IMR-90 (cell line): ENCODE results near the gene PPFIA1. TPM values are rescaled to one million over a fixed set of nuclear protein-coding genes. Genes with fewer than 3 reads are reported as not detected.
"Not testable (repeated sequence)": the region's sequence is repeated elsewhere in the genome, so short reads cannot be mapped to it uniquely, and the experiment has no call there.

Source experiments
- ATAC-seq: fragments of 200-7000 bp; cut with Tn5 transposase; 2 replicates; pipeline ENCODE4 v1.9.1; 2020; ENCODE audit warnings: low read depth, mild to moderate bottlenecking, moderate library complexity
- BruUV-seq: library from RNA; stranded (reverse); fragments of 400-500 nt; replicated peaks from 2 replicates; lab custom pipeline; 2021; lab: Mats Ljungman, UMichigan
- CTCF ChIA-PET: fragments of 300-600 bp; formaldehyde crosslinking; extraction: SDS; loops from one replicate; lab custom pipeline; 2021; ENCODE audit warnings: antibody characterized with exemption; lab: Yijun Ruan, JAX
- POLR2A ChIA-PET: fragments of 300-600 bp; sonication (Branson Sonifier 250); formaldehyde crosslinking; loops from one replicate; lab custom pipeline; 2022; ENCODE audit warnings: antibody characterized with exemption; ENCODE audit not compliant: unreplicated experiment; lab: Charles Lee
- DNase-seq: peaks from one replicate; pipeline ENCODE4 v3.0.0; 2013
- H2AFZ ChIP-seq: replicated peaks from 2 replicates; pipeline ENCODE3; 2013; ENCODE audit warnings: low read length, mild to moderate bottlenecking; ENCODE audit not compliant: poor library complexity
- H2AK5ac ChIP-seq: 2 replicates; pipeline ENCODE4 v1.6.1; 2013; ENCODE audit warnings: low read depth, low read length, inconsistent platforms
- H2AK9ac ChIP-seq: replicated peaks from 2 replicates; pipeline ENCODE3; 2013; ENCODE audit warnings: mild to moderate bottlenecking, low read depth, low read length, moderate library complexity; ENCODE audit not compliant: poor library complexity
- H2BK120ac ChIP-seq: 2 replicates; pipeline ENCODE4 v1.6.1; 2013; ENCODE audit warnings: low read depth, low read length, inconsistent platforms
- H2BK15ac ChIP-seq: 3 replicates; pipeline ENCODE4 v1.6.1; 2013; ENCODE audit warnings: low read depth, low read length, inconsistent platforms
- H2BK20ac ChIP-seq: 2 replicates; pipeline ENCODE4 v1.6.1; 2013; ENCODE audit warnings: low read depth, mild to moderate bottlenecking, inconsistent platforms, low read length, moderate library complexity
- H2BK5ac ChIP-seq: 2 replicates; pipeline ENCODE4 v1.6.1; 2013; ENCODE audit warnings: mild to moderate bottlenecking, low read depth, low read length, inconsistent platforms; ENCODE audit not compliant: poor library complexity, severe bottlenecking
- H3K14ac ChIP-seq: replicated peaks from 2 replicates; pipeline ENCODE4 v1.6.1; 2013; ENCODE audit warnings: low read depth, low read length, inconsistent platforms
- H3K18ac ChIP-seq: 2 replicates; pipeline ENCODE4 v1.6.1; 2013; ENCODE audit warnings: low read depth, low read length, control low read depth
- H3K23ac ChIP-seq: 2 replicates; pipeline ENCODE4 v1.6.1; 2013; ENCODE audit warnings: low read depth, low read length, inconsistent platforms
- H3K27ac ChIP-seq: 2 replicates; pipeline ENCODE4 v1.5.1; 2013; ENCODE audit warnings: mild to moderate bottlenecking, control low read depth, low read length; ENCODE audit not compliant: insufficient read depth
- H3K27me3 ChIP-seq: 2 replicates; pipeline ENCODE4 v1.6.1; 2013; ENCODE audit warnings: low read length; ENCODE audit not compliant: control insufficient read depth, insufficient read depth
- H3K36me3 ChIP-seq: 2 replicates; pipeline ENCODE4 v1.6.1; 2013; ENCODE audit warnings: low read length, mixed read lengths; ENCODE audit not compliant: control insufficient read depth, insufficient read depth
- H3K4ac ChIP-seq: 2 replicates; pipeline ENCODE4 v1.6.1; 2013; ENCODE audit warnings: low read depth, low read length, inconsistent platforms
- H3K4me1 ChIP-seq: 2 replicates; pipeline ENCODE4 v1.6.1; 2013; ENCODE audit warnings: low read length, mixed read lengths; ENCODE audit not compliant: control insufficient read depth, insufficient read depth
- H3K4me2 ChIP-seq: 2 replicates; pipeline ENCODE4 v1.6.1; 2013; ENCODE audit warnings: low read depth, mild to moderate bottlenecking, control low read depth, low read length, moderate library complexity
- H3K4me3 ChIP-seq: 2 replicates; pipeline ENCODE4 v1.5.1; 2013; ENCODE audit warnings: low read depth, mild to moderate bottlenecking, control low read depth, low read length, moderate library complexity; ENCODE audit not compliant: insufficient read depth
- H3K56ac ChIP-seq: 2 replicates; pipeline ENCODE4 v1.6.1; 2013; ENCODE audit warnings: low read length, inconsistent platforms; ENCODE audit not compliant: insufficient read depth; ENCODE audit errors: extremely low read depth
- H3K79me1 ChIP-seq, 2 experiments: 2 replicates each; pipeline ENCODE4 v1.6.1; 2013; ENCODE audit warnings: low read length in 2 of 2, inconsistent platforms in 1 of 2, low read depth in 1 of 2
- H3K9ac ChIP-seq: 2 replicates; pipeline ENCODE4 v1.6.1; 2013; ENCODE audit warnings: low read depth, low read length, control low read depth
- H3K9me1 ChIP-seq: 2 replicates; pipeline ENCODE4 v1.6.1; 2013; ENCODE audit warnings: low read length, inconsistent platforms; ENCODE audit not compliant: insufficient read depth
- H3K9me3 ChIP-seq: 2 replicates; pipeline ENCODE4 v1.6.1; 2013; ENCODE audit warnings: low read length; ENCODE audit not compliant: control insufficient read depth, insufficient read depth
- H4K20me1 ChIP-seq: 2 replicates; pipeline ENCODE4 v1.6.1; 2013; ENCODE audit warnings: low read length, inconsistent platforms; ENCODE audit not compliant: insufficient read depth
- H4K5ac ChIP-seq: 2 replicates; pipeline ENCODE4 v1.6.1; 2013; ENCODE audit warnings: mild to moderate bottlenecking, low read depth, low read length, control low read depth
- H4K8ac ChIP-seq, 2 experiments: 2 replicates each; pipeline ENCODE4 v1.6.1; 2013; ENCODE audit warnings: low read depth in 2 of 2, low read length in 2 of 2, control low read depth in 1 of 2, inconsistent platforms in 1 of 2
- H4K91ac ChIP-seq: 2 replicates; pipeline ENCODE4 v1.6.1; 2013; ENCODE audit warnings: low read depth, low read length, inconsistent platforms; ENCODE audit not compliant: insufficient read depth
- CEBPB ChIP-seq: IDR thresholded peaks from 2 replicates; pipeline ENCODE4 v1.6.1; 2012; ENCODE audit warnings: low read depth, low read length, improper control_type of control experiment
- FOS ChIP-seq: fragments of 150-350 bp; IDR thresholded peaks from 2 replicates; pipeline ENCODE4 v1.6.1; 2016; ENCODE audit warnings: low read depth, low read length
- MAFK ChIP-seq: IDR thresholded peaks from 2 replicates; pipeline ENCODE4 v1.6.1; 2012; ENCODE audit warnings: low read depth, low read length, improper control_type of control experiment
- MAZ ChIP-seq: IDR thresholded peaks from 2 replicates; pipeline ENCODE4 v1.6.1; 2012; ENCODE audit warnings: low read depth, mild to moderate bottlenecking, low read length, improper control_type of control experiment, moderate library complexity, borderline replicate concordance
- MXI1 ChIP-seq: IDR thresholded peaks from 2 replicates; pipeline ENCODE4 v1.6.1; 2012; ENCODE audit warnings: low read depth, mild to moderate bottlenecking, low read length, moderate library complexity, borderline replicate concordance
- NFE2L2 ChIP-seq: fragments of 150-350 bp; IDR thresholded peaks from 2 replicates; pipeline ENCODE4 v1.6.1; 2016; ENCODE audit warnings: low read depth, mild to moderate bottlenecking, low read length
- SMC3 ChIP-seq: fragments of 150-350 bp; IDR thresholded peaks from 2 replicates; pipeline ENCODE4 v1.6.1; 2016; ENCODE audit warnings: low read depth, mild to moderate bottlenecking, antibody characterized with exemption, low read length, moderate library complexity
- WGBS, 2 experiments: methylation state at CpG; one replicate each; pipeline versions ENCODE4 v1.1.5 to v1.1.7; 2013; ENCODE audit warnings: missing lambda C conversion rate in 2 of 2; ENCODE audit not compliant: insufficient read length in 1 of 2; ENCODE audit errors: extremely low coverage in 2 of 2; 5-methylcytosine and 5-hydroxymethylcytosine counted together
- dilution Hi-C: fragments of 300-500 bp; cut with HindIII; formaldehyde crosslinking; loops from one replicate; pipeline ENCODE4 v1.14.3; 2018; ENCODE audit warnings: low sequenced_read_pairs; ENCODE audit not compliant: unreplicated experiment
- in situ Hi-C: fragments of 300-500 bp; cut with MboI; formaldehyde crosslinking; loops from 3 replicates; pipeline ENCODE4 v1.14.3; 2019; ENCODE audit warnings: low sequenced_read_pairs, inconsistent platforms, mixed read lengths
- intact Hi-C: fragments of 100-400 bp; cut with micrococcal nuclease; formaldehyde crosslinking; loops from 2 replicates; pipeline ENCODE4 v1.10.0; 2022
- polyA plus RNA-seq, 3 experiments: library from polyadenylated mRNA; depleted of rRNA; stranded (reverse); fragments of >200 nt; gene quantifications; 2 replicates each; pipeline ENCODE4 v1.2.3, GENCODE V29; 2012; ENCODE audit warnings: low replicate concordance in 1 of 3
- total RNA-seq: library from RNA; depleted of rRNA; stranded (reverse); fragments of >200 nt; gene quantifications from 2 replicates; pipeline ENCODE4 v1.2.3, GENCODE V29; 2012
- TF ChIP-seq, protein P1 (sequence below): fragments of 150-350 bp; IDR thresholded peaks from 2 replicates; pipeline ENCODE4 v1.6.1; 2017; ENCODE audit warnings: mild to moderate bottlenecking, antibody characterized with exemption, low read length, low read depth

Gene PPFIA1
- total and polyA plus RNA-seq, 2 of the 4 experiments (the other 2 are of a cell fraction): 25.6 to 37.2 TPM

DNA sequence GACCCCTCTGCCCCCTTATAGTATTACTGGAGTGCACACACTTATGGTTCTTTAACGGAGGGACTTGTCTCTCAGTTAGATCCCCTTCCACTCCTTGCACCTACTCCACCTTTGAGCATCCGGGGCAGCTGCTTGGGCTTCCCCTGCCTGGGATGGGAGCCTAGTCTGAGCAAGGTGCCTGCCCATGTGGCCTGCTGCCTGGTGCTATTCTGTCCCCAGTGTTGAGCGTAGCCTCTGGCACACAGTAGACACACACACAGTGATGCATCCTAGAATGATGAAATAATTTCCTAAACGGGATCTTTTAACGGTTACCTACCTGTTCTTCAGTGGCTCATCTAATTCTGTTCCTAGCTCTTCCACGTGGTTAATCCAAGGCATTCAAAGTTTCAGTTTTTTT lies 22.4 kb downstream of the PPFIA1 start:
- in situ Hi-C loops (no loop called here), dilution Hi-C loops (no loop called here), intact Hi-C loops (no loop called here)
- no peak overlapping the region for H4K5ac ChIP-seq
- H3K27ac ChIP-seq: no peak overlapping the region
- no peak overlapping the region for H2BK15ac ChIP-seq
- no peak overlapping the region for H3K18ac ChIP-seq
- H2AFZ ChIP-seq: no peak overlapping the region
- no peak overlapping the region for H3K9ac ChIP-seq
- no peak overlapping the region for H2BK20ac ChIP-seq
- no peak overlapping the region for H3K23ac ChIP-seq
- H3K9me1 ChIP-seq: peaks cover 6% of the 10 kb centered on the region; the same call in 1 of the 2 replicates
- no peak overlapping the region for H2AK9ac ChIP-seq
- WGBS, 2 experiments: 100% methylated on average over 1 of the region's 6 CpGs; no CpG with 5 or more reads in 1 of the 2 experiments
- no peak overlapping the region for H3K4ac ChIP-seq
- no peaks in the 10 kb centered on the region for H3K27me3 ChIP-seq
- no peak overlapping the region for H3K14ac ChIP-seq
- no peak overlapping the region for H3K4me3 ChIP-seq
- no peak overlapping the region for H3K56ac ChIP-seq
- TF ChIP-seq FOS (no peak), SMC3 (no peak), MAZ (no peak), NFE2L2 (no peak), CEBPB (no peak), MXI1 (no peak), MAFK (no peak)
- TF ChIP-seq, protein P1, sequence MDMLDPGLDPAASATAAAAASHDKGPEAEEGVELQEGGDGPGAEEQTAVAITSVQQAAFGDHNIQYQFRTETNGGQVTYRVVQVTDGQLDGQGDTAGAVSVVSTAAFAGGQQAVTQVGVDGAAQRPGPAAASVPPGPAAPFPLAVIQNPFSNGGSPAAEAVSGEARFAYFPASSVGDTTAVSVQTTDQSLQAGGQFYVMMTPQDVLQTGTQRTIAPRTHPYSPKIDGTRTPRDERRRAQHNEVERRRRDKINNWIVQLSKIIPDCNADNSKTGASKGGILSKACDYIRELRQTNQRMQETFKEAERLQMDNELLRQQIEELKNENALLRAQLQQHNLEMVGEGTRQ: no peak
- H3K4me2 ChIP-seq: no peak overlapping the region
- H2BK120ac ChIP-seq: no peak overlapping the region
- BruUV-seq: no TSS peak
- H2BK5ac ChIP-seq: no peak overlapping the region
- no peak overlapping the region for H4K8ac ChIP-seq
- ATAC-seq (no peak), DNase-seq (no peak)
- ChIA-PET POLR2A (no interaction called here), CTCF (no interaction called here)
- H4K91ac ChIP-seq: no peak overlapping the region
- H2AK5ac ChIP-seq: no peak overlapping the region
- H3K79me1 ChIP-seq: peaks cover 29 to 62% of the 10 kb centered on the region in 2 experiments
- no peaks in the 10 kb centered on the region for H3K9me3 ChIP-seq
- H3K4me1 ChIP-seq: peaks cover 4% of the 10 kb centered on the region
- H3K36me3 ChIP-seq: peaks cover 19% of the 10 kb centered on the region
- H4K20me1 ChIP-seq: peaks cover 42% of the 10 kb centered on the region

DNA sequence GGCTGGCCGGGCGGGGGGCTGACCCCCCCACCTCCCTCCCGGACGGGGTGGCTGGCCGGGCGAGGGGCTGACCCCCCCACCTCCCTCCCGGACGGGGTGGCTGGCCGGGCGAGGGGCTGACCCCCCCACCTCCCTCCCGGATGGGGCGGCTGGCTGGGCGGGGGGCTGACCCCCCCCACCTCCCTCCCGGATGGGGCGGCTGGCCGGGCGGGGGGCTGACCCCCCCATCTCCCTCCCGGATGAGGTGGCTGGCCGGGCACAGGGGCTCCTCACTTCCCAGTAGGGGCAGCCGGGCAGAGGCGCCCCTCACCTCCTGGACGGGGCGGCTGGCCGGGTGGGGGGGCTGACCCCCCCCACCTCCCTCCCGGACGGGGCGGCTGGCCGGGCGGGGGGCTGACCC lies 24.7 kb downstream of the PPFIA1 start:
- H3K14ac ChIP-seq, H3K23ac ChIP-seq, H3K4me2 ChIP-seq, intact Hi-C loops, H3K9me1 ChIP-seq, ATAC-seq, H2BK15ac ChIP-seq, H2AK5ac ChIP-seq, H3K4me3 ChIP-seq, in situ Hi-C loops, H2BK120ac ChIP-seq, H2BK20ac ChIP-seq, BruUV-seq, H2BK5ac ChIP-seq, H4K5ac ChIP-seq, H3K4ac ChIP-seq, H2AFZ ChIP-seq, H4K8ac ChIP-seq, CTCF ChIA-PET, H3K27me3 ChIP-seq, H2AK9ac ChIP-seq, DNase-seq, H3K18ac ChIP-seq, H3K9me3 ChIP-seq, H3K56ac ChIP-seq, H4K91ac ChIP-seq, H3K27ac ChIP-seq, dilution Hi-C loops, POLR2A ChIA-PET, H3K4me1 ChIP-seq, H3K9ac ChIP-seq: not testable (repeated sequence)
- Histone ChIP-seq H3K79me1 (peaks cover 22 to 61% of the 10 kb centered on the region in 2 experiments), H3K36me3 (peaks cover 14% of the 10 kb centered on the region; the same call in 1 of the 2 replicates), H4K20me1 (peaks cover 40% of the 10 kb centered on the region)
- no CpG with 5 or more reads among the region's 29 CpGs for WGBS, 2 experiments
